ENCODE measurements around the gene FAM53B.

FAM53B gene

GRCh38 chr10:124658591-124659242 is 85.5 kb downstream of the FAM53B start:
- DNase-seq = no peak

GRCh38 chr10:124657806-124658205 is 86.4 kb downstream of the FAM53B start:
- DNase-seq = no peak

- DNase-seq = no peak
These were observed 87.6 kb downstream of the FAM53B start for GRCh38 chr10:124656541-124656940.

- DNase-seq = no peak
These were observed 88.1 kb downstream of the FAM53B start for GRCh38 chr10:124656113-124656490.

- no peak for DNase-seq
These were observed 88.7 kb downstream of the FAM53B start for GRCh38 chr10:124655191-124656112.

- no peak for DNase-seq
These were observed 89.5 kb downstream of the FAM53B start for GRCh38 chr10:124654686-124655085.

- no peak for DNase-seq
These were observed 90.1 kb downstream of the FAM53B start for GRCh38 chr10:124653811-124654651.

- no peak for DNase-seq
These were observed 90.9 kb downstream of the FAM53B start for GRCh38 chr10:124653311-124653710.

- DNase-seq = no peak
These were observed 91.5 kb downstream of the FAM53B start for GRCh38 chr10:124652701-124653100.

GRCh38 chr10:124652200-124652599 is 92.0 kb downstream of the FAM53B start:
- no peak for DNase-seq

GRCh38 chr10:124651402-124651891 is 92.7 kb downstream of the FAM53B start:
- DNase-seq = no peak

- DNase-seq = peak; percentile 78
These were observed 93.3 kb downstream of the FAM53B start for GRCh38 chr10:124650820-124651401.

- DNase-seq = no peak
These were observed 93.9 kb downstream of the FAM53B start for GRCh38 chr10:124650263-124650662.

GRCh38 chr10:124649214-124649613 is 95.0 kb downstream of the FAM53B start:
- no peak for DNase-seq

GRCh38 chr10:124648738-124649137 is 95.4 kb downstream of the FAM53B start:
- peak; percentile 72 for DNase-seq

GRCh38 chr10:124648131-124648475 is 96.1 kb downstream of the FAM53B start:
- DNase-seq = no peak

GRCh38 chr10:124647421-124648130 is 96.6 kb downstream of the FAM53B start:
- peak; percentile 75 for DNase-seq

GRCh38 chr10:124646483-124647352 is 97.5 kb downstream of the FAM53B start:
- no peak for DNase-seq

GRCh38 chr10:124645467-124646095 is 98.6 kb downstream of the FAM53B start:
- no peak for DNase-seq

- no peak for DNase-seq
These were observed 99.3 kb downstream of the FAM53B start for GRCh38 chr10:124644771-124645415.
